Spleen (tissue), 3 donors: ENCODE data around the gene ST8SIA2.

Experiments
- POLR2A ChIP-seq, 3 donors: fragments of 450-650 bp; IDR thresholded peaks; one replicate each; pipeline ENCODE4 v1.5.1; 2017; ENCODE audit warnings: antibody characterized with exemption in 3 of 3, mild to moderate bottlenecking in 1 of 3
- POLR2AphosphoS5 ChIP-seq, 3 donors: sonication (generic); formaldehyde crosslinking; IDR thresholded peaks; one replicate each; pipeline ENCODE4 v1.5.1; 2017; ENCODE audit warnings: antibody characterized with exemption in 3 of 3

DNA sequence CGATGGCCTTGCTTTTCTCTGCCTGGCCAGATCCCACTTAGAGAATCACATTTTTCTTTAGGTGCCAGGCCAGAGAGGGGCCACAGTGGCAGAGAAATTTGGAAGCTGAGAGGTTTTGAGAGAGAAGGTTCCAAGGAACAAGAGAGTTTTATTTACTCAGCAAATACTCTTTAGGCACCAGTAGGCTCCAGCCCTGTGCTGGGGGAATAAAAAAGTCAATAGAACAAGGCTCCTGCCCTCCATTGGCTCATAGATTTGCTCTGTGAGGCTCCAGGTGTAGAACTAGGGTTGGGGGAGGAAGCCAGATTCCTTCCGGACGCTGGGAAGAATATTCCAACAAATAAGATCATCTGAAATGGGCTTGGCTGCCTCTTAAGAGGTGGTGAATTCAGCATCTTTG lies 59.9 kb downstream of the ST8SIA2 start:
- TF ChIP-seq POLR2AphosphoS5 (IDR thresholded peaks at IDR 0.05) (no peak), POLR2A (IDR thresholded peaks at IDR 0.05) (no peak)
